Activated T-cell treated with anti-CD3 and anti-CD28 coated beads, Interleukin-2, amount 50 U/mL, for 72 hours (primary cell): ENCODE data around the gene GMPPA. TPM values are rescaled to one million over a fixed set of nuclear protein-coding genes. Genes with fewer than 3 reads are reported as not detected.

Source experiments
- ATAC-seq, 2 donors: fragments of 150-1000 bp; cut with Tn5 transposase; replicated peaks in 1 of 2; 2 replicates each; pipeline ENCODE4 v1.10.0; 2021; ENCODE audit warnings: moderate library complexity in 2 of 2, mild to moderate bottlenecking in 1 of 2
- DNase-seq, 2 donors: peaks; one replicate each; pipeline ENCODE4 v3.0.0; 2021 to 2022; ENCODE audit warnings: mixed read lengths in 1 of 2
- H3K27ac Mint-ChIP-seq: one replicate; pipeline ENCODE4 v1.8.0; 2022; ENCODE audit warnings: mild to moderate bottlenecking, moderate library complexity, mixed read lengths
- H3K27me3 Mint-ChIP-seq: one replicate; pipeline ENCODE4 v1.8.0; 2022; ENCODE audit warnings: low read depth, mixed read lengths
- H3K36me3 Mint-ChIP-seq, 2 donors: one replicate each; pipeline ENCODE4 v1.8.0; 2022; ENCODE audit warnings: mixed read lengths in 2 of 2, mild to moderate bottlenecking in 1 of 2; ENCODE audit not compliant: insufficient read depth in 2 of 2
- H3K4me1 Mint-ChIP-seq: one replicate; pipeline ENCODE4 v1.8.0; 2022; ENCODE audit warnings: low read depth, mixed read lengths
- H3K4me3 Mint-ChIP-seq, 2 donors: one replicate each; pipeline ENCODE4 v1.8.0; 2022; ENCODE audit warnings: mild to moderate bottlenecking in 2 of 2, mixed read lengths in 2 of 2, moderate library complexity in 2 of 2
- H3K9me3 Mint-ChIP-seq, 2 donors: one replicate each; pipeline ENCODE4 v1.8.0; 2022; ENCODE audit warnings: mixed read lengths in 2 of 2
- total RNA-seq, 2 donors: library from RNA; stranded (reverse); gene quantifications; one replicate each; pipeline ENCODE4 v1.2.3, GENCODE V29; 2022

GMPPA gene
- total RNA-seq, 2 donors from 2014 or later: 39.4 to 47.3 TPM

- Mint-ChIP-seq H3K27me3 (peaks cover 82% of the 10 kb centered on the region), H3K4me3 (no peak overlapping the region), H3K27ac (no peak overlapping the region), H3K36me3 (no peaks in the 10 kb centered on the region), H3K9me3 (no peaks in the 10 kb centered on the region), H3K4me1 (peaks cover 19% of the 10 kb centered on the region)
- no peak for ATAC-seq
- no peak for DNase-seq
These were observed 18.2 kb downstream of the GMPPA start for GRCh38 chr2:219516888-219517287.

GRCh38 chr2:219517954-219518778 is 19.5 kb downstream of the GMPPA start:
- no peak overlapping the region for H3K4me3 Mint-ChIP-seq
- H3K9me3 Mint-ChIP-seq: no peaks in the 10 kb centered on the region
- peaks cover 79% of the 10 kb centered on the region for H3K27me3 Mint-ChIP-seq
- DNase-seq (no peak), ATAC-seq (no peak)
- peaks cover 22% of the 10 kb centered on the region for H3K4me1 Mint-ChIP-seq
- H3K27ac Mint-ChIP-seq: no peak overlapping the region
- H3K36me3 Mint-ChIP-seq: no peaks in the 10 kb centered on the region

GRCh38 chr2:219519526-219519916 is 20.8 kb downstream of the GMPPA start:
- Mint-ChIP-seq H3K27me3 (peaks cover 78% of the 10 kb centered on the region), H3K27ac (no peak overlapping the region), H3K9me3 (no peaks in the 10 kb centered on the region), H3K36me3 (no peaks in the 10 kb centered on the region), H3K4me3 (no peak overlapping the region), H3K4me1 (peaks cover 18% of the 10 kb centered on the region)
- DNase-seq: no peak
- no peak for ATAC-seq

- DNase-seq (no peak), ATAC-seq (no peak)
- peaks cover 84% of the 10 kb centered on the region for H3K27me3 Mint-ChIP-seq
- H3K4me1 Mint-ChIP-seq: peaks cover 18% of the 10 kb centered on the region
- no peaks in the 10 kb centered on the region for H3K36me3 Mint-ChIP-seq
- no peaks in the 10 kb centered on the region for H3K9me3 Mint-ChIP-seq
- no peak overlapping the region for H3K27ac Mint-ChIP-seq
- H3K4me3 Mint-ChIP-seq: no peak overlapping the region
These were observed 21.4 kb downstream of the GMPPA start for GRCh38 chr2:219520079-219520478.

- Mint-ChIP-seq H3K9me3 (no peaks in the 10 kb centered on the region), H3K4me3 (peak overlapping the region in 1 of 2 donors; percentile 52), H3K36me3 (no peaks in the 10 kb centered on the region), H3K27me3 (peaks cover 85% of the 10 kb centered on the region), H3K27ac (no peak overlapping the region), H3K4me1 (peaks cover 18% of the 10 kb centered on the region)
- peak; percentile 21 to 25 for ATAC-seq
- DNase-seq: no peak
These were observed 22.6 kb downstream of the GMPPA start for GRCh38 chr2:219521066-219521880.

GRCh38 chr2:219522111-219523030 is 23.7 kb downstream of the GMPPA start:
- H3K36me3 Mint-ChIP-seq: no peaks in the 10 kb centered on the region
- H3K9me3 Mint-ChIP-seq: no peaks in the 10 kb centered on the region
- H3K4me3 Mint-ChIP-seq: peak overlapping the region; percentile 21 to 52
- no peak for DNase-seq
- peaks cover 18% of the 10 kb centered on the region for H3K4me1 Mint-ChIP-seq
- peak in 1 of 2 donors; percentile 5 for ATAC-seq
- peaks cover 83% of the 10 kb centered on the region for H3K27me3 Mint-ChIP-seq
- no peak overlapping the region for H3K27ac Mint-ChIP-seq

GRCh38 chr2:219523031-219523671 is 24.5 kb downstream of the GMPPA start:
- H3K9me3 Mint-ChIP-seq: no peaks in the 10 kb centered on the region
- H3K27me3 Mint-ChIP-seq: peaks cover 83% of the 10 kb centered on the region
- ATAC-seq: peak in 1 of 2 donors; percentile 5
- no peak for DNase-seq
- H3K36me3 Mint-ChIP-seq: no peaks in the 10 kb centered on the region
- H3K27ac Mint-ChIP-seq: no peak overlapping the region
- peaks cover 18% of the 10 kb centered on the region for H3K4me1 Mint-ChIP-seq
- H3K4me3 Mint-ChIP-seq: peak overlapping the region; percentile 47 to 53

- no peak for DNase-seq
- ATAC-seq: no peak
- H3K4me3 Mint-ChIP-seq: no peak overlapping the region
- peaks cover 88% of the 10 kb centered on the region for H3K27me3 Mint-ChIP-seq
- H3K36me3 Mint-ChIP-seq: no peaks in the 10 kb centered on the region
- no peak overlapping the region for H3K27ac Mint-ChIP-seq
- H3K9me3 Mint-ChIP-seq: no peaks in the 10 kb centered on the region
- H3K4me1 Mint-ChIP-seq: peaks cover 18% of the 10 kb centered on the region
These were observed 26.1 kb downstream of the GMPPA start for GRCh38 chr2:219524817-219525216.

- Mint-ChIP-seq H3K27ac (no peak overlapping the region), H3K4me1 (peaks cover 24% of the 10 kb centered on the region), H3K4me3 (no peak overlapping the region), H3K9me3 (no peaks in the 10 kb centered on the region), H3K36me3 (no peaks in the 10 kb centered on the region), H3K27me3 (peaks cover 90% of the 10 kb centered on the region)
- ATAC-seq (no peak), DNase-seq (no peak)
These were observed 27.0 kb downstream of the GMPPA start for GRCh38 chr2:219525533-219526232.

GRCh38 chr2:219526320-219527075 is 27.8 kb downstream of the GMPPA start:
- Mint-ChIP-seq H3K4me3 (no peak overlapping the region), H3K27me3 (peaks cover 90% of the 10 kb centered on the region), H3K4me1 (peaks cover 21% of the 10 kb centered on the region), H3K27ac (no peak overlapping the region), H3K36me3 (no peaks in the 10 kb centered on the region), H3K9me3 (no peaks in the 10 kb centered on the region)
- DNase-seq (no peak), ATAC-seq (no peak)

GRCh38 chr2:219527076-219527394 is 28.3 kb downstream of the GMPPA start:
- H3K9me3 Mint-ChIP-seq: no peaks in the 10 kb centered on the region
- H3K4me1 Mint-ChIP-seq: peaks cover 15% of the 10 kb centered on the region
- ATAC-seq: no peak
- no peak for DNase-seq
- no peaks in the 10 kb centered on the region for H3K36me3 Mint-ChIP-seq
- H3K27me3 Mint-ChIP-seq: peaks cover 87% of the 10 kb centered on the region
- no peak overlapping the region for H3K27ac Mint-ChIP-seq
- no peak overlapping the region for H3K4me3 Mint-ChIP-seq
